ENCODE results near the gene MFRP. TPM values are rescaled to one million over a fixed set of nuclear protein-coding genes. Genes with fewer than 3 reads are reported as not detected.

Gene MFRP
- total and polyA plus RNA-seq, 9 of the 15 experiments (the other 6 are each of a cell fraction or from before 2014, with no cell fraction given), result not detected

GRCh38 chr11:119318240-119319135, 28.0 kb downstream of the MFRP start (continued):
- TF ChIP-seq ZBTB33 (CRISPR knock-in tag; IDR thresholded peaks at IDR 0.05) (no peak), ZNF57 (CRISPR knock-in tag; IDR thresholded peaks at IDR 0.05) (no peak), ATF4 (CRISPR knock-in tag; IDR thresholded peaks at IDR 0.05) (no peak), NONO (IDR thresholded peaks at IDR 0.05; ENCODE audit: low read depth in 2 of 2, low read length in 1 of 2) (no peak), RBBP5 (IDR thresholded peaks at IDR 0.05; ENCODE audit: borderline replicate concordance, insufficient read depth, low read length, poor library complexity, severe bottlenecking) (no peak), CHD4 (IDR thresholded peaks at IDR 0.05; ENCODE audit: insufficient read depth, insufficient replicate concordance, low read depth, low read length, poor library complexity, severe bottlenecking) (no peak), CEBPG (CRISPR knock-in tag; IDR thresholded peaks at IDR 0.05) (no peak), CEBPG (tag; conservative IDR thresholded peaks at IDR 0.05 in 1 of 2, IDR thresholded peaks at IDR 0.05 in 1 of 2) (no peak), ARNT (IDR thresholded peaks at IDR 0.05) (0 out of 4 replicates have a peak, but pooled peaks of 1 of the 2 experiments have one; percentile 10), ZNF3 (CRISPR knock-in tag; IDR thresholded peaks at IDR 0.05) (no peak), NR4A1 (CRISPR knock-in tag; IDR thresholded peaks at IDR 0.05) (no peak), NR4A1 (tag; IDR thresholded peaks at IDR 0.05) (0 out of 2 replicates have a peak, but pooled peaks have one; percentile 14), XRCC3 (IDR thresholded peaks at IDR 0.05) (no peak), CBFB (CRISPR knock-in tag; IDR thresholded peaks at IDR 0.05) (0 out of 2 replicates have a peak, but pooled peaks have one; percentile 20), ZNF592 (IDR thresholded peaks at IDR 0.05) (peak; percentile 87), SREBF1 (IDR thresholded peaks at IDR 0.05; ENCODE audit: borderline replicate concordance, low read depth, low read length) (0 out of 2 replicates have a peak, but pooled peaks have one; percentile 24), CXXC5 (CRISPR knock-in tag; IDR thresholded peaks at IDR 0.05) (peak; percentile 22; the same call in 1 of the 2 replicates), ZFPM2 (CRISPR knock-in tag; IDR thresholded peaks at IDR 0.05) (no peak)

Data from K562 (cell line).